SU-DHL-6 (cell line): ENCODE results near the gene SOX6.

Source experiments
- CTCF ChIP-seq: fragments of 200-600 bp; sonication (generic); IDR thresholded peaks from one replicate; pipeline ENCODE4 v1.5.1; 2017; ENCODE audit warnings: antibody characterized with exemption, mild to moderate bottlenecking, low read length, moderate library complexity; ENCODE audit not compliant: insufficient read depth, poor library complexity, severe bottlenecking
- EZH2phosphoT487 ChIP-seq: fragments of 200-600 bp; sonication (generic), shearing (Covaris generic); conservative IDR thresholded peaks from 2 replicates; pipeline ENCODE4 v1.6.1; 2018; ENCODE audit warnings: mild to moderate bottlenecking, antibody characterized with exemption, low read length, moderate library complexity, mixed read lengths

- TF ChIP-seq CTCF (no peak), EZH2phosphoT487 (no peak)
These were observed 59.0 kb downstream of the SOX6 start for GRCh38 chr11:16297332-16297731.
